Peyer's patch (tissue), 4 donors: ENCODE data around the gene COTL1. TPM values are rescaled to one million over a fixed set of nuclear protein-coding genes. Genes with fewer than 3 reads are reported as not detected.

Source experiments
- DNase-seq, 3 donors: peaks; one replicate each; pipeline ENCODE4 v3.0.0-alpha.2; 2017 to 2019
- H3K27ac ChIP-seq, 4 donors: fragments of 200-600 bp; sonication (generic); one replicate each; pipeline ENCODE4 v1.5.1; 2016 to 2019
- H3K27me3 ChIP-seq, 2 donors: fragments of 200-600 bp; sonication (generic); one replicate each; pipeline ENCODE4 v1.5.1; 2019
- H3K36me3 ChIP-seq, 3 donors: fragments of 200-600 bp; sonication (generic); one replicate each; pipeline ENCODE4 v1.5.1; 2016 to 2019
- H3K4me1 ChIP-seq, 4 donors: fragments of 200-600 bp; sonication (generic); one replicate each; pipeline ENCODE4 v1.5.1; 2016 to 2019
- H3K4me3 ChIP-seq, 4 donors: fragments of 200-600 bp; sonication (generic); 1 replicate in 3 of 4; 2 replicates in 1 of 4; pipeline ENCODE4 v1.5.1; 2016 to 2019; ENCODE audit warnings: mild to moderate bottlenecking in 1 of 4
- H3K9me3 ChIP-seq, 4 donors: fragments of 200-600 bp; sonication (generic); one replicate each; pipeline ENCODE4 v1.5.1; 2016 to 2019; ENCODE audit warnings: mild to moderate bottlenecking in 1 of 4
- POLR2A ChIP-seq, 2 donors: fragments of 450-650 bp; IDR thresholded peaks; one replicate each; pipeline ENCODE4 v1.5.1; 2017; ENCODE audit warnings: antibody characterized with exemption in 2 of 2, mild to moderate bottlenecking in 2 of 2, moderate library complexity in 2 of 2
- total RNA-seq, 4 donors: library from RNA; depleted of rRNA; stranded (reverse); fragments of >200 nt; gene quantifications; one replicate each; pipeline ENCODE4 v1.1.0, GENCODE V29; 2016
- TF ChIP-seq, protein P1 (sequence below), 6 experiments: fragments of 450-650 bp in 4 of 6; fragments of 200-600 bp in 2 of 6; sonication (generic) in 1 of 6; IDR thresholded peaks; one replicate each; pipeline ENCODE4 v1.5.1; 2017 to 2019; ENCODE audit warnings: antibody characterized with exemption in 6 of 6, mild to moderate bottlenecking in 3 of 6, moderate library complexity in 1 of 6

The COTL1 gene
- total RNA-seq, 4 donors from 2014 or later = 29.6 to 84.2 (median 43.1) TPM

DNA sequence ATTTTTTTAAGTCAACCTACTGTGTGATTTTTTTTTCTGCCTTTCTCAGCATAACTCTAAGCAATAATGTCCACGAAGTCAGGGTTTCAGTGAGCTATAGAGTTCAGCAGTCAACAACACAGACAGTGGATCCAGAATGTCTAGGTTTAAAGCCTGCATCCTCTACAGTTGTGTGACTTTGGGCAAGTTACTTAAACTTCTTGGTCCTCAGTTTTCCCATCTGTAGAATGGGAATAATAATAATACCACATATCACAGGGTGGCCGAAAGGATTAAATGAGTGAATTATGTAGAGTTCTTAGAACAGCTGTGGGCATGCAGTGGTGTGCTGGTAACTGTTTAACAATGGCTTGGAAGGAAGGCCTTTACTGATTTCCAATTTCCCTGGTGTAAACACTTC lies 74.6 kb downstream of the COTL1 start:
- Histone ChIP-seq H3K36me3 (no peaks in the 10 kb centered on the region), H3K27ac (no peak overlapping the region), H3K4me3 (no peak overlapping the region), H3K9me3 (no peaks in the 10 kb centered on the region), H3K27me3 (no peaks in the 10 kb centered on the region), H3K4me1 (peaks cover 0 to 4% (median 0%) of the 10 kb centered on the region in 4 donors)
- no peak for TF ChIP-seq POLR2A (IDR thresholded peaks at IDR 0.05)
- TF ChIP-seq, protein P1, sequence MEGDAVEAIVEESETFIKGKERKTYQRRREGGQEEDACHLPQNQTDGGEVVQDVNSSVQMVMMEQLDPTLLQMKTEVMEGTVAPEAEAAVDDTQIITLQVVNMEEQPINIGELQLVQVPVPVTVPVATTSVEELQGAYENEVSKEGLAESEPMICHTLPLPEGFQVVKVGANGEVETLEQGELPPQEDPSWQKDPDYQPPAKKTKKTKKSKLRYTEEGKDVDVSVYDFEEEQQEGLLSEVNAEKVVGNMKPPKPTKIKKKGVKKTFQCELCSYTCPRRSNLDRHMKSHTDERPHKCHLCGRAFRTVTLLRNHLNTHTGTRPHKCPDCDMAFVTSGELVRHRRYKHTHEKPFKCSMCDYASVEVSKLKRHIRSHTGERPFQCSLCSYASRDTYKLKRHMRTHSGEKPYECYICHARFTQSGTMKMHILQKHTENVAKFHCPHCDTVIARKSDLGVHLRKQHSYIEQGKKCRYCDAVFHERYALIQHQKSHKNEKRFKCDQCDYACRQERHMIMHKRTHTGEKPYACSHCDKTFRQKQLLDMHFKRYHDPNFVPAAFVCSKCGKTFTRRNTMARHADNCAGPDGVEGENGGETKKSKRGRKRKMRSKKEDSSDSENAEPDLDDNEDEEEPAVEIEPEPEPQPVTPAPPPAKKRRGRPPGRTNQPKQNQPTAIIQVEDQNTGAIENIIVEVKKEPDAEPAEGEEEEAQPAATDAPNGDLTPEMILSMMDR (IDR thresholded peaks at IDR 0.05) = no peak
- DNase-seq = no peak

DNA sequence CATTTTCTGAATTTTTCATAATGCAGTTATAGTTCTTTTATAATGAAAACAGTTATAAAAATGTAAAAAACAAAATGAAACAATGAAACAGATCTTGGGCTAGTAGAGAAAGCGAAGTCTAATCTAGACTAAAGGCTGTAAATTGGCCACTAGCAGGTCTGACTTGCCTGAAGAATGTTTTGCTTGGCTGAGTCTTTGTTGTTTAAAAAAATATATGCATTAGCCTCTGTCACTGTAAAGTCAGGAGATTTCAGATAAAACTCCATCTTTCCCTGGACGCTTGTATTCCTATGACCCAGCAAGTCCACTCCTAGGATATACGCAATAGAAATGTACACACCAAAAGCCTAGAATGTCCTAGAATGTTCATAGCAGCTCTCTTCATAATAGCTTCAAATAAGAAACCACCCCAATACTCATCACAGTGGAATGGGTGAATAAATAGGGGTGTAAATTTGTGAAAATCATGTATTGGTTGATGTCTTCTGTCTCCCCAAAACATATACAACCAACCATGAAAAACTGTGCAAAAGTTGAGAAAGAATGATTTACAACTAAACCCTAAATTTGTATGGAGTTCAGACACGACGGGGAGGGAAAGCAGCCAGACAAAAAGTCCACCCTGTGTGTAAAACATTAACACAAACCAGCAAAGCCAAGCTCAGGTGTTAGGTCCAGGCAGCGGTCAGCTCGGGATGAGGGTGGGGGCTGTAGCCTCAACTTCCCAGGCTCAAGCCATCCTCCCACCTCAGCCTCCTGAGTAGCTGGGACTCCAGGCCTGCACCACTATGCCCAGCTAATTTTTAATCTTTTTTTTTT lies 75.7 kb downstream of the COTL1 start:
- H3K4me3 ChIP-seq = no peak overlapping the region
- TF ChIP-seq, protein P1 (IDR thresholded peaks at IDR 0.05) = no peak
- no peak for TF ChIP-seq POLR2A (IDR thresholded peaks at IDR 0.05)
- no peaks in the 10 kb centered on the region for H3K9me3 ChIP-seq
- H3K36me3 ChIP-seq = no peaks in the 10 kb centered on the region
- peaks cover 0 to 4% (median 0%) of the 10 kb centered on the region in 4 donors for H3K4me1 ChIP-seq
- no peak for DNase-seq
- no peaks in the 10 kb centered on the region for H3K27me3 ChIP-seq
- H3K27ac ChIP-seq = no peak overlapping the region

DNA sequence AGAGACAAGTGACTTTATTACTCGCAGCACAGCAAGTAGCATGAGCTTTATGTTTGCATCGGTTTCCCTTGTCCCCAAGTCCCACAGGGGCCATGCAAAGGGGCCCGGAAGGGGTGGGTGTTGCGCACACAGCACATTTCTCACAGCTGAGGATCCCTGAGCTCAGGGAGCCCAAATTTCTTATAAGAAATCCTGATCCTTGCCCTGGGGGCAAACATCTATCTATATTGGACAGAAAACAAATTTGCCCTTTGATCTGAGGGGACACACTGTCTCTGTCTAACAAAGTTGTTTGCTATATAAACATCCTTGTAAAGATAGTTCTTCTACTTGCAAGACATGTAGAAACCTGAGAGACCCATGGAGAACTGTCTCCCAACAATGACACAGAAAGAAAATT lies 77.7 kb downstream of the COTL1 start:
- H3K4me3 ChIP-seq = no peak overlapping the region
- TF ChIP-seq, protein P1 (IDR thresholded peaks at IDR 0.05) = no peak
- TF ChIP-seq POLR2A (IDR thresholded peaks at IDR 0.05) = no peak
- H3K9me3 ChIP-seq = no peaks in the 10 kb centered on the region
- peaks cover 0 to 4% (median 0%) of the 10 kb centered on the region in 4 donors for H3K4me1 ChIP-seq
- H3K36me3 ChIP-seq = no peaks in the 10 kb centered on the region
- no peak for DNase-seq
- no peak overlapping the region for H3K27ac ChIP-seq
- H3K27me3 ChIP-seq = no peaks in the 10 kb centered on the region

DNA sequence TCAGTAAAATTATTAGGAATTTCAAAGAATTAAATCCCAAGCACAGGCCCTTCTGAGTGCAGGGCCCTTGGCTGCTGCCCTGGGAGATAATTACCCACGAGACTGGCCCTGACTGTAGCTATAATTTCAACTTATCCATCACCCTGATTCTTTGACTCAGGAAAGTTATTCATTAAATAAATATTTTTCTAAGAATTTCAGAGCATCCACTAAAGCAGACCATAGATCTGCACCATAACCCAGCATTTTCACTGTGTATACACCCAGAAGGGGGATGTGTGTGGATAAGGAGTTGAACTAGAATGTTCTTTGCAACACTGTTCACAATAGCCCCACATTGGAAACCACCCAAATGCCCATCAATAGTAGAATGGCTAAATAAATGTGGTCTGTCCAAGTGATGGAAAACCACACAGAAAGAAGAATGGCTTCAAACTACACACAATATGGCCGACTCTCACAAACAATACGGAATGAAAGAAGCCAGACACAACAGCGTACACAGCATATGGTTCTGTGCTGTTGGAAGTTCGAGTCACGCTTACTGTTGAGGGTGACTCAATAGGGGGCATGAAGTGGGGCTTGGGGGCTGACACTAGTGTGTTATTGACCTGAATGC lies 79.5 kb downstream of the COTL1 start:
- no peaks in the 10 kb centered on the region for H3K4me1 ChIP-seq
- no peaks in the 10 kb centered on the region for H3K9me3 ChIP-seq
- H3K27ac ChIP-seq = no peak overlapping the region
- TF ChIP-seq POLR2A (IDR thresholded peaks at IDR 0.05) = no peak
- TF ChIP-seq, protein P1 (IDR thresholded peaks at IDR 0.05) = no peak
- H3K4me3 ChIP-seq = no peak overlapping the region
- DNase-seq = no peak
- H3K36me3 ChIP-seq = no peaks in the 10 kb centered on the region
- no peaks in the 10 kb centered on the region for H3K27me3 ChIP-seq

DNA sequence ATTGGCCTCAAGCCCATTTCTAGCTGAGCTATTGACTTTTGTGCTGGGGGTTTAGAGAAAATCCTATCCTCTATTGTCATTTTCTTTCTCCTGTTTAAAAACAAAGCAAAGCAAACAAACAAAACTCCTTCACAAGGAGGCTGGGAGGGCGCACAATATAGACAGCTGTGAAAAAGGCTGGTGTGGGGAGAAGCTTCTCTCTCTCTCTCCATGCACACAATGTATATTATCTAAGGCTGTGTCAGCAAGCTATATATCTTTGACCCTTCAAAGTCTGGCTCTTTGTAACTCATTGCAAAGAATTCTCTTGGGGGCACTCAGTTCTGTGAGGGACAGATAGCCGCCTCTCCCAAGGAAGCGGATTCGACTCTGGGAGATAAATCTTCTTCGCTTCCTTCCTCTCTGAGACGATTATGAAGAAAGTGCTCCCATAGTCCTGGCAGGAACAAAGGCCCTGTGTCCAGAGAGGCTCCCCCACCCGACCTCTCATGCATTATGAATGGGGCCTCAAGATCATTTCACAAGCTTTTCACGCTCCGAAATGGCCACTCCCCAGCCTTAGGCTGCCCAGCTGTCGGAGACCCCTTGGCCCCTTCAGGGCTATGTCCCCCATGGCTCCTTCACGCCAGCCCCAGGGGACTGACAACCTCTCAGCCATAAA lies 80.3 kb downstream of the COTL1 start:
- Histone ChIP-seq H3K9me3 (no peaks in the 10 kb centered on the region), H3K27me3 (no peaks in the 10 kb centered on the region), H3K4me1 (no peaks in the 10 kb centered on the region), H3K4me3 (no peak overlapping the region), H3K36me3 (no peaks in the 10 kb centered on the region), H3K27ac (no peak overlapping the region)
- TF ChIP-seq, protein P1 (IDR thresholded peaks at IDR 0.05) = no peak
- TF ChIP-seq POLR2A (IDR thresholded peaks at IDR 0.05) = no peak
- no peak for DNase-seq
